Retina (tissue), 1 donor: Measurements from ENCODE around the gene CRY1.

Experiments used
- DNase-seq: peaks from one replicate; pipeline ENCODE4 v3.0.0-alpha.2; 2016

CRY1 gene

GRCh38 chr12:107093417-107094182, at the start of gene CRY1:
CRY1 (minus strand) TSS chr12:107093549; CDS start chr12:107092961, 588 bp downstream.
- peak; percentile 100 for DNase-seq

- no peak for DNase-seq
Measured at GRCh38 chr12:107139787-107140186, 46.4 kb upstream of the CRY1 start.

GRCh38 chr12:107138990-107139389, 45.6 kb upstream of the CRY1 start:
- DNase-seq = no peak

- no peak for DNase-seq
Measured at GRCh38 chr12:107135177-107135576, 41.8 kb upstream of the CRY1 start.

DNA sequence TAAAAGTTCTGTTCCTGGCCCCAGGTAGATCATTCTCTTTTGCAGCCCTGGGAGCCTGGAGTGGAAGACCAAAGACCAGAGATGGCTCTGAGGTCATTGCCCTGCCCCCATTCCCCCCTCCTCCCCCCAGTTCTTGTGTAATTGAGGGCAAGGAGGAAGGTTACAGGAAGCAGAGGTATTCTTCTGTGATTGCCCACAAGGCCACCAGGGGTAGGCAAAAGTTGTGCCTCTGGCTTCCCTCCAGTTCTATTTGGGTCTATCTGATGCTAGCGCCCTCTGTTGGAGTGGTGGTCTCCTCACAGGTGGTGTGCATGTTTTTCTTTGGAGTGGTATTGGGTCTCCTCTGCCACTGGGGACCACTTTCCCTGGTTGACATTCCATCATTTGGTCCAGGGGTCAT, 41.2 kb upstream of the CRY1 start:
- DNase-seq = no peak

DNA sequence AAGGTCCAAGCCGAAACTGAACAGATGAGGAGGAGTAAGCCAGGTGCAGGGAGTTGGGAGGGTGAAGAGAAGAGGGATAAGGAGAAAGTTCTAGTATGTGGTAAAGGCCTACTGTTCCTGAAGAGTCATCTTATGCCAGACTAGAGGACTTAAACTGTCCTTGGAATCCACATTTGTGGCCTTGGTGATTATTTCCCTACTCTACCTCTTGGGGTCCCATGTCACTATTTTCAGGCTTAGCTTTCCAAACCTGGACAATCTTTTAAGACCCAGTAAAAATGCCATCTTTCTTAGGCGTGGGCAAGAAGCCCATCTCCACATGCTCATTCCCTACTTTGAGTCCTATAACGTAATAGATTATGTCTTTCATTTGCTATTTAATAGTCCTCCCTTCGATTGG, 40.1 kb upstream of the CRY1 start:
- no peak for DNase-seq

DNA sequence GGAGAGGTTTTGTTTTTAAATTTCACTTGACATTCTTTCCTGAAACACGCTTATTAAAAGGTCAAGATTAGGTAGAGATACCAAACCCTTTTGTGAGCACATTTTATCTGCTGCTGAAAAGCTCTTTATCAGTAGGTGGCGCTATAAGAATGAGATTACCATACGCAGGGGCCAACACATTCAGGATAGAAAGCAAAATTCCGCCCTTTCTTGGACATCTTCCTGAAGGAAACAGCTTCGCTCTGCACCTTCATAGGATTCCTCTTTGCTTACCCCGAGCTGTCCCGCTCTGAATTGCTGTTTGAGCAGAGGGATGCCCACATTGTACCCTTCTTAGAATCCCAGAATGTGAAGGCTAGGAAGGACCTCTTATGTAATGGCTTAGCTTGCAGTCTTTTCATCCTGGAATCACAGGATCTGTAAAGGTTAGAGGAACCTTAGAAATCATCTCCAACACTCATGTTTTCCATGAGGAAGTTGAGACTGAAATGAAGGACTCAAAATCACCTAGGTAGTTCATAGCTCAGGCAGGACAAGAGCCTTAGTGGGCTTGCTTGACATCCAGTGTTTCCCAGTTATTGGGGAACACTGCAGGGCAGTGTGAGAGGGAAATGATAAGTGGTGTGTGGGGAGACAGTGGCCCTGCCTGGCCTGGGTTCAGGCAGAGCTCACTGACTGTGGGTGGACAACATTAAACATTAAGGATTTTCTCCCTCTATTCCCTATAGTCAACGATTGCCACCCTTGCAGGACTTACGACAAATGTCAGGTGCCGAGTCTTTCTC, 38.7 kb upstream of the CRY1 start:
- peak; percentile 75 for DNase-seq

- no peak for DNase-seq
Measured at GRCh38 chr12:107130830-107131611, 37.7 kb upstream of the CRY1 start.

DNA sequence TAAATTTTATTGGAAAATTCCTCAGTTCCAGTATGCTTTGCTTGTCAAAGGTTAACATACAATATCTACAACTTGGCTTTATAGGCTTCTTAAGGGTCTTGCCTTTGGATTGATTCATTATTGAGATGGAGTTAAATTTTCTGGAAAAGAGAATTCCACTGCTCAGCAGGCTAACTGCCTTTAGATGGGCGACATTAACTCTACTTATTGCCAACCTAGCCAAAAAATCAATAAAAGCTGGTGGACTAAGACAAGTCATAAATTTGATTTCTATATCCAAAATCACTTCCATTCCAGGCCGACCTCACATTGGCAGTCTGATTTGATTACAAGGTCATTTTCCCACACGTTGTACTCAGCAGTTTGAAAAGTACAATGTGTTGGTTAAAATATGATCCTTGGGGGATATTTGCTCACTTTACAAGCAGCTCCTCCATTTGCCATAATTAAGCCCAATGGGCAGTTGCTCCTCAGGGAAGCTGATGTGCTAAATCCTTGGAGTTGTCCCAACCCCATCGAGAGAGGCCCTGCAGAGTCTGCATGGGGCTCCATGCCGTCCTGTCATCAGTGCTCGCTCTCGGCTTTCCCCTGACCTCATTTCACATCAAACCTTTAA, 36.1 kb upstream of the CRY1 start:
- no peak for DNase-seq

DNA sequence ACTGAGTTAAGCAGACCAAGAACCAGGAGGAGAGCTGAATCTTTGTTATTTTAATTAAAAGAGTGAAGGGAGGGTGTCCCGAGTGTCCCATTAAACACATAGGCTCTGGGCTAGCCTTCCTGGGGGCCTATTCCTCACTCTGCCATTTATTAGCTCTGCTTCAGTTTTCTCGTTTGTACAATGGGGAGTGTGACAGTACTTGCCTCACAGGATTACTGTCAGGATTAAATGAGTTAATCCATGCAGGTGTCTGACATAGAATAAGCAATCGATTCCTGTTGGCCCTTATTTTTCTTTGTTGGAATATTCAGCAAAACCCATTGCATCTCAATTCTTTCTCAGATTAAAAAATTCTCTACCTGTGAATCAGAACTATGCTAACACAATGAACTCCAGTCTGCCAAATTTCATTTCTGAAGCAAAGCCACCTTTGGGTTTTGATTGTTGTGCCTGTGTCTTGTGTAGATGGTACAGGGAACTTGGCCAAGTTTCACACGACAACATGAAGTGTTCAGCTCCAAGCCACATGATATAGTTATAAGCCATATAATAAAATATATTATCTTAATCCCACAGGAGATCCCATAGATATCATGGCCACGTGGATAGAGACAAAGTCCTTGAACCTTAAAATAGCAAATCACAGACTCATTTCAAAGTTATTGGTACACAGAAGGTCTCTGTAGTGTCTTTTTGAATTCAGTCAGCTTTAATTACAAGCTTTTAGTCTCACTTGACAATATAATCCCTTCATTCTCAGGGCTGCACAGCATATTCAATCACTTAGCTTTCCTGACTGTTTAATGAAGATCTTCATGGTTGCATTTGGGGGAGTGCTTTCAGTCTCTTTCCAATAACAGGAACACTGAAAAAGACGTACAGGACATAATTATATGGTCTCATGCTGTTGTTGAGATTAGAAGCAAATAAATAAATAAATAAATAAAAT, 34.4 kb upstream of the CRY1 start:
- DNase-seq = no peak

GRCh38 chr12:107126796-107127481, 33.6 kb upstream of the CRY1 start:
- no peak for DNase-seq

DNA sequence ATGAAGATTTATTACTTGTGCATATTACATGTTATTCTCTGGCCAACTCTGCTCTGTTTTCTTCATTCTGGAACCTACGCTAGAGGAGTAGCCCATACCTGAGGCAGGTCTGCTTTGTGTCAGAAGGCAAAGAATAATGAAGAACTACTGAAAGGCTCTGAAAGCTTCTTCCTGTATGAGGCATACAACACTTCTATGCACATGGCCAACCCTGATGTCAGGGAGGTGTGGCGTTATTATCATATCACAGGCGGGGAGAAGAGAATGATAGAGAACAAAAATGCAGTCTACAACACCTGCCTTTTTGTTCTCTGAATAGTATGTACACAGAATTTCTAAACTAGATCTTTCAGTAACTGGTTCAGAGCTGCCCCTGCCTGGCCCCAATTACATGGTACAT, 32.5 kb upstream of the CRY1 start:
- no peak for DNase-seq

GRCh38 chr12:107122452-107122958, 29.2 kb upstream of the CRY1 start:
- DNase-seq = no peak

DNA sequence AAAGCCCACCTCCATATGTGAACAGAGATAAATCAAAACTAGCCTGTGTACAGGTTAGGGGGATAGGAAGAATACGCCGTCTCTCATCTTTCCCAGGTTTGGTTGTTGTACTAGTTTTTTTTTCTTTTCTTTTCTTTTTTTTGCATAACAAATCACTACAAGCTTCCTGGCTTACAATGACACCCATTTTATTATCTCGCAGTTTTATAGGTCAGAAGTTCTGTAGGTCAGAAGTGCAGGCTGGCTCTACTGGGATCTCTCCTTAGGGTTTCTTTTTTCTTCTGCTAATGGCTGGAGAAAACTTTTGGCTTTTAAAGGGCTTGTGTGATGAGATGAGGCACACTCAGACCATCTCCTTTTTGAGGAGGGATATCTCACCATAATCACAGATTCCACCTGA, 25.7 kb upstream of the CRY1 start:
- no peak for DNase-seq

GRCh38 chr12:107118624-107119023, 25.3 kb upstream of the CRY1 start:
- no peak for DNase-seq

DNA sequence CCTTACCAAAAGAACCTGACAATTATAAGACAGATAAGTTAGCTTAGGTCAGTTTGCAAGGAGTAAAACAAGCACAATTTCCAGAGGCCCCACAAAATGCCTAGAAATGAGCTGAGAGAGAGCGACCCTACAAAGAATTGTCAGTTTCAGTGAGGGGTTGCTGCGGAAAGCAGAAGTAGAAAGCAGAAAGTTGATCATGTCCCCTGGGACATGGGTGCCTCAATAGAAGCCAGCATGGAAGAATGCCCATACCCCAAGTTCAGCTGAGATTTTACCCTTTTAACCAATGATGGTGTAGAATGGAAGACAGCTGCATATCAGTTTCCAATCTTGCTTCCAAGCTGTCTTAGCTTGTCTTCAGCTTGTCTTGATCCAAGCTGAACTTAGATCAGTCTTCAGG, 21.8 kb upstream of the CRY1 start:
- DNase-seq = no peak

DNA sequence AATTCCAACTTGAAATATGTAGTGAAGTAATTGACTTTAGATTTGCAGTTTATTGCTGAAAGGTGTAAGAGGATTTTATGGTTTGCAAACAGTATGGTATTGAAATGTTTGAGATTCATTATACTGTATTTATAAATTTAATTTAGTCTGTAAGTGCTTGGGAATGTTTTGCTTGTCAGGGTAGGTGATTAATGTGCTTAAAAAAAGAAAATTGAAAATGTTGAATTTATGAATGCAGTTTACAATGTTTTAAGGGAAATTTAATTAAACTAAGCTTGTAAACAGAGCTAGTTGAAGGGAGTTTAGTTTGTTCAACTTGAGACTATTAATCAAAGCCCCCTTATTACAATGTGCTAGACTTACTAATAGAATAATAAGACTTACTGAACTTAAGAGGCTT, 18.0 kb upstream of the CRY1 start:
- no peak for DNase-seq

GRCh38 chr12:107109726-107110719, 16.7 kb upstream of the CRY1 start:
- no peak for DNase-seq

GRCh38 chr12:107108995-107109508, 15.7 kb upstream of the CRY1 start:
- no peak for DNase-seq
